DMS114 treated with DMSO at 0.1 percent for 48 hours (cell line): ENCODE results near the gene SNHG17.
A peak's percentile ranks its signal among the peaks of the same experiment; 100 is the strongest.
"Not testable (repeated sequence)": the region's sequence is repeated elsewhere in the genome, so short reads cannot be mapped to it uniquely, and the experiment has no call there.

ENCODE experiments used
- DNase-seq: peaks from one replicate; lab custom pipeline; 2025; ENCODE audit not compliant: unreplicated experiment; lab: John Stamatoyannopoulos, UW

SNHG17 gene

DNA sequence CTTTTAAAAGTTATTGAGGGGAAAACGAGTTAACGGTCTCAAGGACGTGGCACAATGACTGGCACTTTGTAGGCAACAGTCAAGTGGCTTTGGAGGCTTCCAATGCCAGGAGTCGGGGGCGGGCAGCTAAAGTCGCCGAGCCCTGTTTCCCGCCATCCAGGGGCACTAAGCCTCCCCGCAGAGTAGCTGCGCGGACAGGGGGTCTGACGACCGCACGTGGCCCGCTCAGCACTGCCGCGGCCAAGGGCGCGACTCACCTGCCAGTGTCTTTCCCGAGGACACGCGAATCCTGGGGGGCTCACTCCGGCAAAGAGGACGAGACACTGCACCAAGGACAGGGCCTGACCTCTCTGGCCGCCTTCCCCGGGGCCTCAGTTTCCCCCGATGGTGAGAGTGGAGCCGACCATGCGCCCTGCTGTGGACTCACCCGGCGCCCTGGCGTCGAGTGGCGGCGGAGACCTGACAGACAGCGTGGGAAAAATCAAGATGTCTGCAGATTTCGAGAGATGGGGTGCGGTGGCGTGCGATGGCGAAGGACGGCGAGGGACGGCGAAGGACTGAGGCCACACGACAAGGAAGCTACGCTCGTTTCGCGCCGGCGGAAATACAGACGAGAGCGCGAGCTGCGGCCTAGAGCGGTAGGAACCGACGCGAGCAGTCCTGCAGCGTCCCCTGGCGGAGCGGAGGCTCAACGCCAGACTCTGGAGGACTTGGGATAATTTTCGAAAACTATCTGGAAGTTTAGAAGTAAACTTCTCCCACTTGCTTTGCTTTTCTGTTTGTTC lies at the start of gene SNHG17:
TSS of gene SNHG17 (minus strand) at position 559 of the 785 bp plus-strand sequence.
- peak; percentile 71 for DNase-seq

DNA sequence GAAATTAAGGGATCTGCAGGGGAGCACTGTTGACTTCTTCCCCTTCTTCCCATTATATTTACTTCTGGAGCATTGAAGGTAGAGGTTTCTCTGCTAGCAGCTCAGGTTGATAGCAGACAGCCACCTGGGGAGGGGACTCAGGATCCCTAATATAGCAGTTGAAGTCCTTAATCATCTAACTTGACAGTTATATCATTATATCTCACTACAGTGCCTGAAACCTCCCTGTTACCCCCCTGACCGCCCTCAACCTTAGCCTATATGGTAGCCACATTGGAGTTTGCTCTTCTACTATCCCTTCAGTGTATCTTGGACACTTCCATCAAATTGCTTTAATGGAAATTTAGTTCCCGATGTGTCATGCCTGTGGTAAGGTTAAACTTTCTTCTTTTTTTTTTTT lies 44.5 kb upstream of the SNHG17 start:
- no peak for DNase-seq

DNA sequence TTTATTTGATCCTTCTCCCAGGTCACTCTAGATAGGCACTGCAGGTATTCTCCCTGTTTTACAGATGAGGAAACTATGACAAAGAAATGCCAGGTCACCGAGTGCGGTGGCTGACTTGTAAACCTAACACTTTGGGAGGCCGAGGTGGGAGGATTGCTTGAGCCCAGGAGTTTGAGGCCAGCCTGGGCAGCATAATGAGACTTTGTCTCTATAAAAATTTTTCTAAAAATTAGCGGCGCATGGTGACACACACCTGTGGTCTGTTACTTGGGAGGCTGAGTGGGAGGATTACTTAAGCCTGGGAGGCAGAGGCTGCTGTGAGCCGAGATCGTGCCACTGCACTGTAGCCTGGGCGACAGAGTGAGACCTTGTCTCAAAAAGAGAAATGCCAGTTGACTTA lies 42.6 kb upstream of the SNHG17 start:
- DNase-seq, result no peak

DNA sequence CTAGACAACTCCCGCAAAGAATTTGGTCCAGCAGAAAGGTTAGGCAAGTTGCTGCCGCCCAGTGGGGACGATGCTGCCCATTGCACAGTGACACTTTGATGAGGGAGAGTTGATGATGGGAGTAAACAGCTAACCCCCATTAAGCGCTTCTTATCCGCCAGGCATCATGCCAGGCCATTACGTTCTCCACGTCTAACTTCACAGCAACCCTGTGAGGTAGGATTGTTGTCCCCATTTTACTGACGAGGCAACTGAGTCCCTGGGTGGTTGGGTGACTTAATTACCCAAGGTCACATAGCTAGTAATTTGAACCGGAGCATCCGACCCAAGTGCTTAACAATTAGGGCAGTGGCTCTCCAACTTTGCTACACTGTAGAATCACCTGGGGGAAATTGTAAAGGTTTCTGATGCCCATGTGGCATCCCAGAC lies 38.3 kb upstream of the SNHG17 start:
- DNase-seq, result no peak

DNA sequence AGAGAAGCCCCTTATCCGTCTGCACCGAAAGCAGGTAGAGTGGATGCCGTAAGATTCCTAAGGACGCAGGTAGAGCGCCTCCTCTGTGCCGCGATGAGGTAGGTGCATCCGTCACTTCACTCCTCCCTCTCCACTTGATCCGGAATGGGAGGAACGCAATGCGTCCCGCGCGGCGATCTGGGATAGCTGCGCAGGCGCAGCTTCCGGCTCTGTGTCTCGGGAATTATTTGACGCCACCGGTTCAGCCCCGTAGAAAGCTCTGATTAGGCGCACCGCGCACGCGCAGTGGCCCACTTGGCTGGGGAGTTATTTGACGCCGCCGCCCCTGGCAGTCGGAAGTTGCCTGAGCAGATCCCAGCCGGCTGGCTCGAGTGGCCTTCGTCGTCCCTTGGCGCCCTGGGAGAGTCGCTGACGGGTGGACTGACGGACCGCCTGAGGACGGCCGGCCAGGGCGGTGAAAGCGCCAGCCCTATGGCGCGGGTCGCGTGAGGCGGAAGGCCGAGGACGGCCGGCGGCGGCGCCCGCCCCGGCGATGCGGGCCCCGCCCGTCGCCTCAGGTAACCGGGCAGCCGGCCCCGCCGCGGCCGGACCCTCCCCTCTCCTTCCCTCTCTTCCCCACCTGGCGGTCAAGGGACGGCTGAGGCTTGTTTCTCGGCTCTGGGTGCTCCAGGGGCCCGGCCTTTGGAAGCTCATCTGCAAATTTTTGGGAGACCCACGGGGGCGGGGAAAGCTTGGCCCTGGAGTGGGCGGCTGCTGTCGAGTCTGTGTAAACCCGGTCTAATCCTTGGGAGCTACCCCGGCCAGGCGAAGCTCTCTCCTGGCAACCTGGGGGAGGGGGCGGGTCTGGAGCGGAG lies 37.6 kb upstream of the SNHG17 start, which contains the start of gene RALGAPB:
TSS of gene RALGAPB (plus strand) at position 331 of the 854 bp plus-strand sequence. CDS start 15,590 bp downstream, outside the sequence.
- DNase-seq, result peak; percentile 93

DNA sequence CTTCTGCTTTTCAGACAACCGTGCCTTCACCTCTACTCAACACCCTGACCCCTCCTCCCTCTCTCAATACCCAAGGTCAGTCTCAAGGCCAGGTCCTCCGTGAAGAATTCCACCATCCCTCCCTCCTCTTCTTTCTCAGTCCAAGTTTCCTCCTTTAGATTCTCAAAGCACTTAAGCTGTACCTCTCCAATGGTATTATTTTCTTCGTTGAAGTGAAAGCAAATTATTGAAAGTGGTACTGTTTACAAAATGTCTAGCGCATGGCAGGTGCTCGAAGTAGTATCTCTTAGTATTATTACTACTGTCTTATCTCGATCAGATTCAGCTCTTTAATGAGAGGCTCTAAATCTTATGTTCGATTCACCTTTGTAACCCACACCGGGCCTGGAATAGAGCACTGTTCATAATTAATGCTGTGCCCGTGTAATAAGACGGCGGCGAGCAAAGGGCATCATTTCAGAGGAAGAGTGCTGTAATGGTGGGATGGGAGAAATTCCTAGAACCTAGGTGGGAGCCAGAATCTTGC lies 36.9 kb upstream of the SNHG17 start:
- DNase-seq, result no peak

DNA sequence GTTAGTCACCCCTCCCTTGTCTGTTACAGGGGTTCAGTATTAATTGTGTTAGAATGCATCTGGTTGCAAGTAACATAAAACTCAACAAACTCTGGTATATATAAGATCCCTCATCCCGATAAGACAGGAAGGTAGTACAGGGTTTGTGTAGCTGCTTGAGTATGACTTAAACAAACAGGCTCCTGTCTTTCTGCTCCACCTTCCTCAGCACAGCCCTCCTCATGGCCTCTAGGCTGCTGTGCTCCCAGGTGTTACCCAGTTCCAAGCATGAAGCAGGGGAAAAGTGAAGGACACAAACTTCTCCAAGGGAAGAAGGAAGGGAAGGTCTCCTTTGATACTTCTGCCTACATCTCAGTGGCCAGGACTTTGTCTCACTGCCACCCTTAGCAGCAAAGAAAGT lies 36.1 kb upstream of the SNHG17 start:
- no peak for DNase-seq

DNA sequence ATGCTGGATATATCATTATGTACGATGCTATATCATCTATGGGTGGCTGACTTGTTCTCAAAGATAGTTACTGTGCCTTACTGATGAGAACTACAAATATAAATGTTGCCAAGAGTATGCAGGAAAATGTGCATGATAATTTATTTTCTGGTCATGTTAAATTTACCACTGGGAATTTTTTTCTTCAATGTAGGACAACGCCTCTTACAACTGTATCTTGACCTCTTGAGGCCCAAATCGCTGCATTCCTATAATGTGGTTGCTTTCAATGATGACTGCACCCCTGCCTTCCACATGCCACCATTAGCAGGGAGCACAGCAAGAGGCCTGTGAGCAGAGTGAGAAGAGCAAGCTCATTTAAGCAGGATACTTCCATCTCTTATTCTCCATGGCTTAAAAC lies 31.9 kb upstream of the SNHG17 start:
- no peak for DNase-seq

DNA sequence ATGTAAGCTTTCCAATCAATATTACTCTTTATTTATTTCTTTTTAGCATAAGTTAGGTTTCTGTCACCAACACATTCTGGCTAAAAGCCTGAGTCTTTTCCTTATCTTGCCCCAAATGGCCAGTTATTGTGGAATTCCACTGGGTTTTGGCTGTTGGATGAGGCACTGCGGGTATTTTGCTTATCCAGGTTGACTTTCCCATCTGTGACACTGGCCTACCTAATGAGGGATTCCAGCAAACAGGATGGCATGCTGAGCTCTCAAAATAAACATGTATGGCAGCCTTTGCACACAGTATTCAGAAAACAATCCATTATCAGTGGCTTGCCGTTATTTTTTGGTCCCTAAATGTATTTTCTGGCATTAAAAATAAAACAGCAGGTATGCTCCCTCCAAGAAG lies 31.0 kb upstream of the SNHG17 start:
- DNase-seq, result no peak

DNA sequence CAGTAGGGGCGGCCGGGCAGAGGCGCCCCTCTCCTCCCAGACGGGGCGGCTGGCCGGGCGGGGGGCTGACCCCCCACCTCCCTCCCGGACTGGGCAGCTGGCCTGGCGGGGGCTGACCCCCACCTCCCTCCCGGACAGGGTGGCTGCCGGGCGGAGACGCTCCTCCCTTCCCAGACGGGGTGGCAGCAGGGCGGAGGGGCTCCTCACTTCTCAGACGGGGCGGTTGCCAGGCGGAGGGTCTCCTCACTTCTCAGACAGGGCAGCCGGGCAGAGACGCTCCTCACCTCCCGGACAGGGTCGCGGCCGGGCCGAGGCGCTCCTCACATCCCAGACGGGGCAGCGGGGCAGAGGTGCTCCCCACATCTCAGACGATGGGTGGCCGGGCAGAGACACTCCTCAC lies 26.4 kb upstream of the SNHG17 start:
- not testable (repeated sequence) for DNase-seq

DNA sequence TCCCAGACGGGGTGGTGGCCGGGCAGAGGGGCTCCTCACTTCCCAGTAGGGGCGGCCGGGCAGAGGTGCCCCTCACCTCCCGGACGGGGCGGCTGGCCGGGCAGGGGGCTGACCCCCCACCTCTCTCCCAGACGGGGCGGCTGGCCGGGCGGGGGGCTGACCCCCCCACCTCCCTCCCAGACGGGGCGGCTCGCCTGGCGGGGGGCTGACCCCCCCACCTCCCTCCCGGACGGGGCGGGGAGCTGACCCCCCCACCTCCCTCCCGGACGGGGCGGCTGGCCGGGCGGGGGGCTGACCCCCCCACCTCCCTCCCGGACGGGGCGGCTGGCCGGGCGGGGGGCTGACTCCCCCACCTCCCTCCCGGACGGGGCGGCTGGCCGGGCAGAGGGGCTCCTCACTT lies 26.0 kb upstream of the SNHG17 start:
- DNase-seq, result not testable (repeated sequence)

DNA sequence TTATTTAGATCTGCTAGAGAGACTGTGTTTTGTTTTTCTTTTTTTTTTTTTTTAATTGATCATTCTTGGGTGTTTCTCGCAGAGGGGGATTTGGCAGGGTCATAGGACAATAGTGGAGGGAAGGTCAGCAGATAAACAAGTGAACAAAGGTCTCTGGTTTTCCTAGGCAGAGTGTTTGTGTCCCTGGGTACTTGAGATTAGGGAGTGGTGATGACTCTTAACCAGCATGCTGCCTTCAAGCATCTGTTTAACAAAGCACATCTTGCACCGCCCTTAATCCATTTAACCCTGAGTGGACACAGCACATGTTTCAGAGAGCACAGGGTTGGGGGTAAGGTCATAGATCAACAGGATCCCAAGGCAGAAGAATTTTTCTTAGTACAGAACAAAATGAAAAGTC lies 25.5 kb upstream of the SNHG17 start:
- not testable (repeated sequence) for DNase-seq

DNA sequence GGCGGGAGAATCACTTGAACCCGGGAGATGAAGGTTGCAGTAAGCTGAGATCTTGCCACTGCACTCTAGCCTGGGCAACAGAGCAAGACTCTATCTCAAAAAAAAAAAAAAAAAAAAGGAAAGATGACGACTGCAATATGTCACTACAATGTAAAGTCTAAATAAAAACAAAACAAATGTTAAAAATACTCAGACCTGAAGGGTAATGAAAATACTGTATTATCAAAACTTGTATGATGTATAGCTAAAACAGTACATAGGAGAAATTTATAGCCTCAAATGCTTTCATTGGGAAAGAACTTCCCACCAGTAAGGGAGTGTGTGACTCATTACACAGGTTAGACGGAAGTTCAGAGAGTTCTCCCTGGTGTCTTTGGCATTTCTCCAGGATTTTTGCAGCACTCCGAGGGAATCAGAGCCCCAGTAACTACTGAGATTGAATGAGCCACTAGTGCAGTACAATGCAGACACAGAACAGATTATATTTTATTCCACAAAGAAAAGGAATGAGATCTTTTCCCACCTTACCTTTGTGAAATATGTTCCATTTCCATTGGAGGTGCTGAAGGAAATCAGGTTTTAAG lies 25.0 kb upstream of the SNHG17 start:
- DNase-seq, result no peak

DNA sequence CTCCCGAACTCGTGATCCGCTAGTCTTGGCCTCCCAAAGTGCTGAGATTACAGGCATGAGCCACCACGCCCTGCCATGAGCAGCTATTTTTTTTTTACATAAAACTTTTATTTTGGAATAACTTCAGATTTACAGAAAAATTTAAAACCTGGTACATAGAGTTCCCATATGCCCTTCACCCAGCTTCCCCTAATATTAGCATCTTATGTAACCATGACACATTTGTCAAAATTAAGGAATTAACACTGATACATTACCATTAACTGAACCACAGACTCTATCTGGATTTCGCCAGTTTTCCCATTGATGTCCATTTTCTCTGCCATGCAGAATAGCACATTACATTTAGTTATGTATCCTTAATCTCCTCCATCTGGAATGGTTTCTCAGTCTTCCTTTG lies 23.2 kb upstream of the SNHG17 start:
- DNase-seq, result no peak

DNA sequence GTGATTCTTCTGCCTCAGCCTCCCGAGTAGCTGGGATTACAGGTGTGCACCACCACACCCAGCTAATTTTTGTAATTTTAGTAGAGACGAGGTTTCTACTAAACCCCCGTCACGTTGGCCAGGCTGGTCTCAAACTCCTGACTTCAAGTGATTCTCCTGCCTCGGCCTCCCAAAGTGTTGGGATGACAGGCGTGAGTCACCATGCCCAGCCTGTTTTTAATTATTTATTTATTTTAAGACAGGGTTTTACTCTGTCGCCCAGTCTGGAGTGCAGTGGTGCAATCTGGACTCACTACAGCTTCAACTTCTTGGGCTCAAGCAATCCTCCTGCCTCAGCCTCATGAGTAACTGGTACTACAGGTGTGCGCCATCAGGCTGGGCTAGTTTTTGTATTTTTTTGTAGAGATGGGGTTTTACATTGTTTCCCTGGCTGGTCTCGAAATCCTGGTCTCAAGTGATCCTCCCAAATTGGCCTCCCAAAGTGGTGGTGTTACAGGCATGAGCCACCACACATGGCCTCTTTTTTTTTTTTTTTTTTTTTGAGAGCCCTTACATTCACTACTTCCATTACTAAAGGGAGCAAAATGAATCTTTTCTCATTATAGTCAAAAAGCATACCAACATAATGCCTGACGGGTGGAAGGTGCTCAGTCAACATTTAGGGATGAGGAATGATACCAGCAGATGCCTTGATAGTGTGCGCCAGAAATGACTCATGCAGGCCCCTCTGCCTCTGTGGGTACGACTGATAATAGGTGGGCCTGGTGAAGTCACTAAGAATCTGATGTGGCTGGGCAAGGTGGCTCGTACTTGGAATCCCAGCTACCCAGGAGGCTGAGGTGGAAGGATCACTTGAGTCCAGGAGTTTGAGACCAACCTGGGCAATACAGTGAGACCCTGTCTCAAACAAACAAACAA lies 19.7 kb upstream of the SNHG17 start:
- no peak for DNase-seq

DNA sequence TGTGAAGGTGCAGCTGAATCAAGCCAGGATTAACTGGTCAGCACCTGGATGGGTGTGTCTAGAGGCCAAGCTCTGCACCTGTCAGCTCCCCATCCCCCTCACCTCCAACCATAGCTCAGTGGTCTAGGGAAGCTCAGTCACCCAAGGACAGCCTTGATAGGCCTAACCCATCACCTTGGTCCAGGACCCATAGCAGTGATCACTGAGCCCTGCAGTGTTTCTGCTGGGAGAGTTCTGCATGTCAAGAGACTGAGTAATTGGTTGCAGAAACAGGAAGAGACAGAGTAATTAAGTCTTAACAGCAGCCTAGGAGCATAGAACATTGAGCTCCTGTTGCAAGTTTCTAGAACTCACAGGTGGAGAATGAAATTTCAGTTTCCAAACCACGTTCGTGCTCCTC lies 18.8 kb upstream of the SNHG17 start:
- no peak for DNase-seq

DNA sequence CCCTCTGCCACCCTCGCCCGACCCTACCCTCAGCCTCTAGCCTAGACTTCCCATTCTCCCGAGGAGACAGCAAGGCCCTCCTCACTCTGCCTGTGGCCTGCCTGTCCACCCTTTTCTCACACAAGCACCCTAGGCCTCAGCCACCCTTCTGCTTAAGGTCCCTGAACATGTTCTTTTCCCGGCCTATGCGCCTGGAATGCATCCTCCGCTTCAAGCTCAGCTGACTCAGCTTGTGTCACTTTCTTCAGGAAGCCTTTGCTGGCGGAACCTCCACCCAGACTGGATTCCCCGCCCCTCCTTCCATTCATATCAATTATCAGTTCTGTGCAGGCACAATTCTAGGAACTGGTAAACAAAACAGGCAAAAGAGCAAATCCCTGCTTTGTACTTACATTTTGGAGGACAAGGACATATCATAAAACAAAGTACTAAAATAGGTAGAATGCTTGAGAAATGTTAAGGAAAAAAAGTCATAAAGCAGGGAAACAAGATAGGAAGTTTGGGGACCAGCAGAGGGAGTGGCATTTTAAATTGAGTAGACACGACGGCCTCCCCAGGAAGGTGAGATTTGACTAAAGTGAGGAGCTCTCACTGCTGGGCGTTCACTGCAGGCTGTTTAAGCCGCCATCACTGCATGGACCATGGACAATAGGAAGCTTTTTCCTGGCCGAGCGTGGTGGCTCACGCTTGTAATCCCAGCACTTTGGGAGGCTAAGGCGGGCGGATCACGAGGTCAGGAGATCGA lies 17.9 kb upstream of the SNHG17 start:
- no peak for DNase-seq

DNA sequence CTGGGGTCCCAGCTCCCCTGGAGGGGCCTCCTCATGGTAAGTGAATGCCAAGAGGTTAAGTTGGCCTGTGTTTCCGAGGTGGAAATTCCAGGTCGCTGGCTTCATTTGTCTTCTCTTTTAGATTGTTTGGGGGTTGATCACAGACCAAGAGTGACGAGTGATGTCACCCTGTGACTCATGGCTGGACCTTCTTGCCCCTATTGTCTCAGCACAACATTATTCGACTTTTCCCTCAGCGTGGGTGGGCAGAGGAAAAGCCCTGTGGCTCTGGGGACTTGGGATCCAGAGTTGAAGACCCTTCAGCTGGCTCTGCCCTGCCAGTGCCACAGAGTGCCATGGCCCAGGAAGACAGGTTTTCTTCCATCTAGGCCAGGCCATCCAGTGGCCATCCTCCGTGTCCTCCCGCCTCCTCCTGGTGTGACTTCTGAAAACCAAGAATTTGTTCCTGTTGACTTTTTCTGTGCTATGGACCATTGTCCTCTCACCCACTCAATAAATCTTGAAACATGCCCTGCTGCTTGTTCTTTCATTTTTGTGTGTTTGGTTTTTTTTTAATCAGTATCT lies 15.4 kb upstream of the SNHG17 start:
- no peak for DNase-seq

DNA sequence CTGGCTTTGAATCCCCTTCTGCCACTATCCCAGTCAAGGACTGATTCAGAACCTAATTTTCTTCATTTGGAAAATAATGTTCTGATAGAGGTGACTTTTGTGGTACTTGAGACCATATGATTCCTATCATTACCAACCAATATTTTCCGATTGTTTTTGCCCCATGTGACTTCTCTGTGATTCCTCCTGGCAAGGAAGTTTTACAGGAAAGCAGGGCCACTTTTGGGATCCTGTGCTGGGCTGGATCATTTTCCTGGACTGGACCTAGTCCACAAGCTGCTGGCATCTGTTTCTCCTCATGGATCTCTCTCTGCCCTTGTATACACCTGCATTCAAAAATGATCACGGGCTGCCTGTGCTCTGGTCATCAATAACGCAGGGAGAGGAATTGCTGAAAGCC lies 13.9 kb upstream of the SNHG17 start:
- DNase-seq, result no peak
